H9 (cell line): ENCODE data around the gene HS3ST2. TPM values are rescaled to one million over a fixed set of nuclear protein-coding genes. Genes with fewer than 3 reads are reported as not detected.

Experiments used
- DNase-seq: peaks from one replicate; pipeline ENCODE4 v3.0.0-alpha.2; 2017
- H2AFZ ChIP-seq: one replicate; pipeline ENCODE4 v1.6.1; 2013; ENCODE audit warnings: mild to moderate bottlenecking, low read length, control low read depth, moderate library complexity
- H2AK5ac ChIP-seq: 2 replicates; pipeline ENCODE4 v1.6.1; 2013; ENCODE audit warnings: low read length, control low read depth, mixed read lengths; ENCODE audit not compliant: insufficient read length
- H2BK120ac ChIP-seq: one replicate; pipeline ENCODE4 v1.6.1; 2013; ENCODE audit warnings: low read depth, mild to moderate bottlenecking, low read length, control low read depth, inconsistent platforms; ENCODE audit not compliant: poor library complexity, severe bottlenecking
- H2BK12ac ChIP-seq: 2 replicates; pipeline ENCODE4 v1.6.1; 2013; ENCODE audit warnings: low read length, control low read depth, mixed read lengths, low read depth; ENCODE audit not compliant: insufficient read length
- H2BK15ac ChIP-seq: 2 replicates; pipeline ENCODE4 v1.6.1; 2013; ENCODE audit warnings: low read depth, low read length, control low read depth
- H2BK20ac ChIP-seq: one replicate; pipeline ENCODE4 v1.6.1; 2013; ENCODE audit warnings: low read depth, mild to moderate bottlenecking, low read length, control low read depth, inconsistent platforms; ENCODE audit not compliant: poor library complexity, severe bottlenecking
- H2BK5ac ChIP-seq: 2 replicates; pipeline ENCODE4 v1.6.1; 2013; ENCODE audit warnings: low read length, control low read depth, mixed read lengths; ENCODE audit not compliant: insufficient read length
- H3K14ac ChIP-seq: 2 replicates; pipeline ENCODE4 v1.6.1; 2013; ENCODE audit warnings: low read length, control low read depth; ENCODE audit not compliant: insufficient read depth
- H3K18ac ChIP-seq: 2 replicates; pipeline ENCODE4 v1.6.1; 2013; ENCODE audit warnings: low read depth, mild to moderate bottlenecking, mixed read lengths, low read length, control low read depth; ENCODE audit not compliant: insufficient read length
- H3K23ac ChIP-seq: 2 replicates; pipeline ENCODE4 v1.6.1; 2013; ENCODE audit warnings: low read length, control low read depth, mixed read lengths, low read depth; ENCODE audit not compliant: insufficient read length
- H3K23me2 ChIP-seq: 2 replicates; pipeline ENCODE4 v1.6.1; 2013; ENCODE audit warnings: low read depth, mild to moderate bottlenecking, mixed read lengths, low read length, control low read depth; ENCODE audit not compliant: insufficient read length, poor library complexity, severe bottlenecking
- H3K27ac ChIP-seq: 2 replicates; pipeline ENCODE4 v1.5.1; 2013; ENCODE audit warnings: low read length, control low read depth, mixed read lengths, low read depth; ENCODE audit not compliant: insufficient read length
- H3K27me3 ChIP-seq: 2 replicates; pipeline ENCODE4 v1.6.1; 2013; ENCODE audit warnings: low read length, control low read depth, inconsistent platforms; ENCODE audit not compliant: insufficient read depth
- H3K4ac ChIP-seq: 2 replicates; pipeline ENCODE4 v1.6.1; 2013; ENCODE audit warnings: low read depth, mild to moderate bottlenecking, control low read depth, inconsistent platforms, low read length, moderate library complexity
- H3K4me1 ChIP-seq: 2 replicates; pipeline ENCODE4 v1.6.1; 2013; ENCODE audit warnings: low read length, control low read depth, inconsistent platforms; ENCODE audit not compliant: insufficient read depth
- H3K4me2 ChIP-seq: 2 replicates; pipeline ENCODE4 v1.6.1; 2013; ENCODE audit warnings: low read length, control low read depth, mixed read lengths; ENCODE audit not compliant: insufficient read length, insufficient read depth
- H3K56ac ChIP-seq: 2 replicates; pipeline ENCODE4 v1.6.1; 2013; ENCODE audit warnings: low read depth, mild to moderate bottlenecking, mixed read lengths, low read length, control low read depth; ENCODE audit not compliant: insufficient read length
- H3K79me1 ChIP-seq: 2 replicates; pipeline ENCODE4 v1.6.1; 2013; ENCODE audit warnings: low read depth, mild to moderate bottlenecking, moderate library complexity, low read length, control low read depth, inconsistent platforms; ENCODE audit not compliant: insufficient read depth, poor library complexity, severe bottlenecking
- H3K79me2 ChIP-seq: 2 replicates; pipeline ENCODE4 v1.6.1; 2013; ENCODE audit warnings: low read length, control low read depth, inconsistent platforms; ENCODE audit not compliant: insufficient read depth
- H3K9ac ChIP-seq: 2 replicates; pipeline ENCODE4 v1.6.1; 2013; ENCODE audit warnings: low read length, control low read depth, mixed read lengths; ENCODE audit not compliant: insufficient read length; ENCODE audit errors: extremely low read depth
- H3K9me3 ChIP-seq: one replicate; pipeline ENCODE4 v1.6.1; 2013; ENCODE audit warnings: low read depth, low read length, inconsistent platforms; ENCODE audit not compliant: control insufficient read depth
- H3T11ph ChIP-seq: one replicate; pipeline ENCODE4 v1.6.1; 2013; ENCODE audit warnings: mild to moderate bottlenecking, low read length, control low read depth, inconsistent platforms
- H4K20me1 ChIP-seq: one replicate; pipeline ENCODE4 v1.6.1; 2013; ENCODE audit not compliant: control insufficient read depth, insufficient read length, insufficient read depth
- H4K5ac ChIP-seq: 2 replicates; pipeline ENCODE4 v1.6.1; 2013; ENCODE audit warnings: low read depth, mild to moderate bottlenecking, mixed read lengths, low read length, control low read depth; ENCODE audit not compliant: insufficient read length
- H4K8ac ChIP-seq: replicated peaks from 2 replicates; pipeline ENCODE4 v1.6.1; 2013; ENCODE audit warnings: low read length, control low read depth, mixed read lengths, low read depth; ENCODE audit not compliant: insufficient read length
- H4K91ac ChIP-seq: 2 replicates; pipeline ENCODE4 v1.6.1; 2013; ENCODE audit warnings: low read depth, mild to moderate bottlenecking, moderate library complexity, mixed read lengths, low read length, control low read depth; ENCODE audit not compliant: insufficient read length
- H3K27ac Mint-ChIP-seq, 3 experiments: 2 replicates in 2 of 3; 3 replicates in 1 of 3; pipeline ENCODE4 v1.8.0; 2020 to 2021; ENCODE audit warnings: mixed read lengths in 3 of 3, mild to moderate bottlenecking in 1 of 3, moderate library complexity in 1 of 3
- H3K27me3 Mint-ChIP-seq: 2 replicates; pipeline ENCODE4 v1.8.0; 2021; ENCODE audit warnings: low read depth, mild to moderate bottlenecking, moderate library complexity, mixed read lengths
- H3K36me3 Mint-ChIP-seq, 3 experiments: 2 replicates in 2 of 3; 3 replicates in 1 of 3; pipeline ENCODE4 v1.8.0; 2020 to 2021; ENCODE audit warnings: low read depth in 3 of 3, mixed read lengths in 3 of 3; ENCODE audit not compliant: insufficient read depth in 1 of 3
- H3K4me1 Mint-ChIP-seq, 2 experiments: 2 replicates each; pipeline ENCODE4 v1.8.0; 2020; ENCODE audit warnings: mixed read lengths in 2 of 2
- H3K4me3 Mint-ChIP-seq, 2 experiments: 2 replicates in 1 of 2; 3 replicates in 1 of 2; pipeline ENCODE4 v1.8.0; 2020 to 2021; ENCODE audit warnings: mild to moderate bottlenecking in 2 of 2, mixed read lengths in 2 of 2, moderate library complexity in 1 of 2
- H3K9me3 Mint-ChIP-seq, 2 experiments: 2 replicates in 1 of 2; 3 replicates in 1 of 2; pipeline ENCODE4 v1.8.0; 2020; ENCODE audit warnings: mild to moderate bottlenecking in 2 of 2, mixed read lengths in 2 of 2, moderate library complexity in 1 of 2
- WGBS: extraction: QIAGEN DNeasy Blood & Tissue Kit; methylation state at CpG from one replicate; pipeline ENCODE4 v1.1.7; 2013; ENCODE audit warnings: missing lambda C conversion rate, low lambda C conversion rate, mixed read lengths; ENCODE audit not compliant: insufficient read length; ENCODE audit errors: extremely low coverage; 5-methylcytosine and 5-hydroxymethylcytosine counted together
- total RNA-seq: library from RNA; stranded (reverse); gene quantifications from 2 replicates; pipeline ENCODE4 v1.2.1, GENCODE V29; 2021
- TF ChIP-seq, protein P1 (sequence below): fragments of 200-600 bp; sonication (generic); conservative IDR thresholded peaks from 3 replicates; pipeline ENCODE4 v1.8.0; 2021; ENCODE audit warnings: antibody characterized with exemption, mild to moderate bottlenecking

Gene HS3ST2
- total RNA-seq, 1 experiment from 2014 or later = 3.1 TPM

GRCh38 chr16:22948058-22948602 lies 134.2 kb downstream of the HS3ST2 start:
- Histone ChIP-seq H3K4ac (no peak overlapping the region), H3T11ph (no peak overlapping the region), H3K9ac (no peak overlapping the region), H2BK5ac (no peak overlapping the region), H3K79me1 (no peaks in the 10 kb centered on the region), H3K9me3 (no peaks in the 10 kb centered on the region), H3K56ac (no peak overlapping the region), H3K14ac (no peak overlapping the region), H2BK120ac (no peak overlapping the region), H3K23ac (no peak overlapping the region), H2AK5ac (no peak overlapping the region), H3K4me2 (no peak overlapping the region), H3K4me1 (no peaks in the 10 kb centered on the region), H3K79me2 (no peaks in the 10 kb centered on the region), H3K18ac (no peak overlapping the region), H4K20me1 (no peaks in the 10 kb centered on the region), H2BK12ac (no peak overlapping the region), H2BK15ac (no peak overlapping the region), H3K27me3 (no peaks in the 10 kb centered on the region), H3K23me2 (no peaks in the 10 kb centered on the region), H2BK20ac (no peak overlapping the region), H4K91ac (no peak overlapping the region), H3K27ac (no peak overlapping the region), H4K5ac (no peak overlapping the region), H2AFZ (no peak overlapping the region), H4K8ac (no peak overlapping the region)
- peaks cover 36% of the 10 kb centered on the region for H3K27me3 Mint-ChIP-seq
- DNase-seq = peak; percentile 74
- H3K4me1 Mint-ChIP-seq = peaks cover 7 to 13% of the 10 kb centered on the region in 2 experiments
- WGBS = no CpG with 5 or more reads among the region's 33 CpGs
- TF ChIP-seq, protein P1, sequence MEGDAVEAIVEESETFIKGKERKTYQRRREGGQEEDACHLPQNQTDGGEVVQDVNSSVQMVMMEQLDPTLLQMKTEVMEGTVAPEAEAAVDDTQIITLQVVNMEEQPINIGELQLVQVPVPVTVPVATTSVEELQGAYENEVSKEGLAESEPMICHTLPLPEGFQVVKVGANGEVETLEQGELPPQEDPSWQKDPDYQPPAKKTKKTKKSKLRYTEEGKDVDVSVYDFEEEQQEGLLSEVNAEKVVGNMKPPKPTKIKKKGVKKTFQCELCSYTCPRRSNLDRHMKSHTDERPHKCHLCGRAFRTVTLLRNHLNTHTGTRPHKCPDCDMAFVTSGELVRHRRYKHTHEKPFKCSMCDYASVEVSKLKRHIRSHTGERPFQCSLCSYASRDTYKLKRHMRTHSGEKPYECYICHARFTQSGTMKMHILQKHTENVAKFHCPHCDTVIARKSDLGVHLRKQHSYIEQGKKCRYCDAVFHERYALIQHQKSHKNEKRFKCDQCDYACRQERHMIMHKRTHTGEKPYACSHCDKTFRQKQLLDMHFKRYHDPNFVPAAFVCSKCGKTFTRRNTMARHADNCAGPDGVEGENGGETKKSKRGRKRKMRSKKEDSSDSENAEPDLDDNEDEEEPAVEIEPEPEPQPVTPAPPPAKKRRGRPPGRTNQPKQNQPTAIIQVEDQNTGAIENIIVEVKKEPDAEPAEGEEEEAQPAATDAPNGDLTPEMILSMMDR = no peak
- no peaks in the 10 kb centered on the region; a peak in 1 of 5 replicates for H3K9me3 Mint-ChIP-seq
- no peak overlapping the region for H3K27ac Mint-ChIP-seq
- H3K4me3 Mint-ChIP-seq = no peak overlapping the region
- H3K36me3 Mint-ChIP-seq = no peaks in the 10 kb centered on the region
